NK-92 (cell line): ENCODE data around the gene MCM5.
"Not testable (repeated sequence)": the region's sequence is repeated elsewhere in the genome, so short reads cannot be mapped to it uniquely, and the experiment has no call there.

Source experiments
- DNase-seq: peaks from one replicate; lab custom pipeline; 2025; ENCODE audit not compliant: unreplicated experiment; lab: John Stamatoyannopoulos, UW

Gene MCM5

DNA sequence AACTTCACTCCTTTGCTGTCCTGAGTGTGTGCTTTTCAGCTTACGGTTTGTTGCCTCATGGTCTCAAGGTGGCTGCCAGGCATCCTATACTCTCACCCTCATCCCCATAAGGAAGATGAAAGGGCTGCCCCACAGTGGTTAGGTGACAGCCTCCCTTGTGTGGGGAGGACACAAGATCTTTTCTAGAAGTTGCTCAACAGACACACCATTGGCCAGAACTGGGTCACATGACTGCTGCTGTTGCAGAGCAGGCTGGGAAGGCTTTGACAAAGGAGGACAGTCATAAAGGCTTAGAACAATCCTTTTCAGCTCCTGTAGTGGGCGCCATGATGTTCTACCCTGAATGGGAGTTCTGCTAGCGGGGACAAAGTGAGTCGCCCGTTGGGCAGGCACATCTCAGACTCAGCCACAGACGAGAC lies 71.0 kb downstream of the MCM5 start:
- DNase-seq = no peak

GRCh38 chr22:35471566-35471965 lies 71.6 kb downstream of the MCM5 start:
- not testable (repeated sequence) for DNase-seq

- DNase-seq = no peak
These were observed 72.5 kb downstream of the MCM5 start for GRCh38 chr22:35472488-35472887.

DNA sequence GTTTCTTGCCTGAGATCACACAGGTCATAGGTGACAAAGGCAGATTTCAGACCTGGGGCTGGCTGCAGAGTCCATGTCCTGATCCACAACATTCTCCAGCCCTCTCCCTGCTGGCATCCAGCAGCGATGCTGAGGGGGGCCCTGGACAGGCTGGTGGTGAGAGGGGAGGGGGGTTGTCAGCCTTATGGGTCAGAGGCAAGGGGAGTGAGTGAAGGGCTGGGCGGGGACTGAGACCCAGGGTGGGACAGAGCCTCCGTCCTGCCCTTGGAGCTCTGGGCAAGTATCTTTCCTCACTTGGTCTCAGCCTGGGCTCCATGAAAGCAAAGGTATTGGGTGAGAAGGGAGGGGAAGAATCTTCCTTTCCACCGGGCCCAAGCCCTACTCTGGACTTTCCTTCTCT lies 74.0 kb downstream of the MCM5 start:
- DNase-seq = no peak
